CD4-positive, alpha-beta T cell (primary cell): Measurements from ENCODE around the gene HDAC7. TPM values are rescaled to one million over a fixed set of nuclear protein-coding genes. Genes with fewer than 3 reads are reported as not detected.

Experiments used
- ATAC-seq: fragments of 200-7000 bp; cut with Tn5 transposase; one replicate; pipeline ENCODE4 v1.10.0; 2022; ENCODE audit warnings: mild to moderate bottlenecking; ENCODE audit not compliant: poor library complexity
- CTCF ChIA-PET: fragments of 350-600 bp; sonication (Branson Sonifier 250); formaldehyde crosslinking; loops from one replicate; lab custom pipeline; 2021; ENCODE audit warnings: antibody characterized with exemption, inconsistent platforms; lab: Charles Lee
- POLR2A ChIA-PET: fragments of 350-600 bp; sonication (Branson Sonifier 250); formaldehyde crosslinking; loops from one replicate; lab custom pipeline; 2021; ENCODE audit warnings: antibody characterized with exemption, inconsistent platforms; lab: Charles Lee
- DNase-seq, 14 experiments: peaks; one replicate each; pipeline ENCODE4 v3.0.0-alpha.2; 2013 to 2020; ENCODE audit warnings: mixed read lengths in 2 of 14
- H3K27ac ChIP-seq, 2 donors: one replicate each; pipeline versions ENCODE4 v1.5.1 to v1.7.0; 2013; ENCODE audit warnings: low read length in 2 of 2, low read depth in 1 of 2, mild to moderate bottlenecking in 1 of 2
- H3K27me3 ChIP-seq, 2 experiments: 1 replicate in 1 of 2; 2 replicates in 1 of 2; pipeline versions ENCODE4 v1.6.1 to v1.7.0; 2013; ENCODE audit warnings: low read length in 2 of 2, control low read depth in 1 of 2, mild to moderate bottlenecking in 1 of 2, moderate library complexity in 1 of 2; ENCODE audit not compliant: insufficient read depth in 2 of 2, control insufficient read depth in 1 of 2
- H3K36me3 ChIP-seq: one replicate; pipeline ENCODE4 v1.6.1; 2013; ENCODE audit warnings: low read length, control low read depth; ENCODE audit not compliant: insufficient read depth
- H3K4me1 ChIP-seq: one replicate; pipeline ENCODE4 v1.6.1; 2013; ENCODE audit warnings: low read length, control low read depth; ENCODE audit not compliant: insufficient read depth
- H3K4me3 ChIP-seq: one replicate; pipeline ENCODE4 v1.5.1; 2013; ENCODE audit warnings: mild to moderate bottlenecking, low read length, moderate library complexity
- H3K9me3 ChIP-seq, 2 experiments: 1 replicate in 1 of 2; 2 replicates in 1 of 2; pipeline versions ENCODE4 v1.6.1 to v1.7.0; 2013; ENCODE audit warnings: low read length in 2 of 2, mild to moderate bottlenecking in 2 of 2, control low read depth in 1 of 2, moderate library complexity in 1 of 2; ENCODE audit not compliant: control insufficient read depth in 1 of 2, insufficient read depth in 1 of 2
- H3K27ac Mint-ChIP-seq: one replicate; pipeline ENCODE4 v1.8.0; 2020; ENCODE audit warnings: mixed read lengths
- H3K27me3 Mint-ChIP-seq: one replicate; pipeline ENCODE4 v1.8.0; 2021; ENCODE audit warnings: mixed read lengths
- H3K36me3 Mint-ChIP-seq: one replicate; pipeline ENCODE4 v1.8.0; 2021; ENCODE audit warnings: low read depth, mixed read lengths
- H3K4me1 Mint-ChIP-seq: one replicate; pipeline ENCODE4 v1.8.0; 2021; ENCODE audit warnings: low read depth, mixed read lengths
- H3K4me3 Mint-ChIP-seq: one replicate; pipeline ENCODE4 v1.8.0; 2020; ENCODE audit warnings: mild to moderate bottlenecking, mixed read lengths
- H3K9me3 Mint-ChIP-seq: one replicate; pipeline ENCODE4 v1.8.0; 2020; ENCODE audit warnings: mixed read lengths
- intact Hi-C, 2 experiments: fragments of 100-400 bp; cut with DNase I in 1 of 2; cut with micrococcal nuclease in 1 of 2; formaldehyde crosslinking; loops; one replicate each; pipeline versions ENCODE4 v1.15.1 to v1.9.0; 2023 to 2025; cut with DNase I, micrococcal nuclease
- total RNA-seq, 174 experiments: library from RNA in 2 of 174; stranded (reverse) in 2 of 174; gene quantifications; one replicate each; pipeline ENCODE4 v1.2.3 and lab custom pipeline; 2021 to 2026
- TF ChIP-seq, protein P1 (sequence below): fragments of 200-600 bp; IDR thresholded peaks from one replicate; pipeline ENCODE4 v1.8.0; 2022; ENCODE audit warnings: antibody characterized with exemption, mild to moderate bottlenecking

The HDAC7 gene
- total RNA-seq, 2 experiments from 2014 or later = 116 to 122 TPM

DNA sequence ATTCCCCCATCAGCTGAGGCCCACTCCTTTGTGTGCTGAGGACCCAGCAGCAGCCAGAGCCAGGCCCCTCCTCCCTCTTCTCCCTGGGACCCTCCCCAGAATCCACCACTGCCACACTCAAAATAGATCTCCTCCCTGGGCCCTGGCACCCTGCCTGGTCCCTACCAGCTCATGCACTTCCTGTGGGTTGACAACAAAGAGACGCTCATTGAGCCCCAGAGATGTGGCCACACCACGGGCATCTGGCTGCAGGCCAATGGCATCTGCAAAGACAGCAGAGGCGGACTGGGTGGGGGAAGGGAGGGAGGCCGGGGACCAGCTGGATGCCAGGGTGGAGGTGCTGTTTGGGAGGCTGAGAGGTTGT, 78.4 kb downstream of the HDAC7 start:
- no peaks in the 10 kb centered on the region for H3K36me3 Mint-ChIP-seq
- ATAC-seq = peak; percentile 68
- Histone ChIP-seq H3K4me1 (peaks cover 43% of the 10 kb centered on the region), H3K27me3 (no peaks in the 10 kb centered on the region), H3K4me3 (no peak overlapping the region), H3K27ac (no peak overlapping the region), H3K36me3 (no peaks in the 10 kb centered on the region), H3K9me3 (no peaks in the 10 kb centered on the region)
- TF ChIP-seq, protein P1, sequence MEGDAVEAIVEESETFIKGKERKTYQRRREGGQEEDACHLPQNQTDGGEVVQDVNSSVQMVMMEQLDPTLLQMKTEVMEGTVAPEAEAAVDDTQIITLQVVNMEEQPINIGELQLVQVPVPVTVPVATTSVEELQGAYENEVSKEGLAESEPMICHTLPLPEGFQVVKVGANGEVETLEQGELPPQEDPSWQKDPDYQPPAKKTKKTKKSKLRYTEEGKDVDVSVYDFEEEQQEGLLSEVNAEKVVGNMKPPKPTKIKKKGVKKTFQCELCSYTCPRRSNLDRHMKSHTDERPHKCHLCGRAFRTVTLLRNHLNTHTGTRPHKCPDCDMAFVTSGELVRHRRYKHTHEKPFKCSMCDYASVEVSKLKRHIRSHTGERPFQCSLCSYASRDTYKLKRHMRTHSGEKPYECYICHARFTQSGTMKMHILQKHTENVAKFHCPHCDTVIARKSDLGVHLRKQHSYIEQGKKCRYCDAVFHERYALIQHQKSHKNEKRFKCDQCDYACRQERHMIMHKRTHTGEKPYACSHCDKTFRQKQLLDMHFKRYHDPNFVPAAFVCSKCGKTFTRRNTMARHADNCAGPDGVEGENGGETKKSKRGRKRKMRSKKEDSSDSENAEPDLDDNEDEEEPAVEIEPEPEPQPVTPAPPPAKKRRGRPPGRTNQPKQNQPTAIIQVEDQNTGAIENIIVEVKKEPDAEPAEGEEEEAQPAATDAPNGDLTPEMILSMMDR = no peak
- intact Hi-C loops = loop anchor here in 1 of 2 experiments (5.0 kb wide), 1 partner anchor 206 kb away; no protein-coding TSS in a partner anchor
- peak; percentile 57 to 88 (median 71) for DNase-seq
- CTCF ChIA-PET = interaction anchor here (0.9 to 5.7 kb wide), 11 partner anchors 17 to 208 kb away, joined by 3 to 157 read pairs (median 7); partner anchors contain the start of genes RAPGEF3 and SLC48A1
- peak overlapping the region; percentile 66 for H3K27ac Mint-ChIP-seq
- peaks cover 42% of the 10 kb centered on the region for H3K4me1 Mint-ChIP-seq
- no peaks in the 10 kb centered on the region for H3K9me3 Mint-ChIP-seq
- H3K4me3 Mint-ChIP-seq = peak overlapping the region; percentile 57
- no peaks in the 10 kb centered on the region for H3K27me3 Mint-ChIP-seq
- POLR2A ChIA-PET = interaction anchor here (0.8 to 3.6 kb wide), 16 partner anchors 16 to 97 kb away, joined by 3 to 15 read pairs (median 4); partner anchors contain the start of genes HDAC7, RAPGEF3 and RPAP3

DNA sequence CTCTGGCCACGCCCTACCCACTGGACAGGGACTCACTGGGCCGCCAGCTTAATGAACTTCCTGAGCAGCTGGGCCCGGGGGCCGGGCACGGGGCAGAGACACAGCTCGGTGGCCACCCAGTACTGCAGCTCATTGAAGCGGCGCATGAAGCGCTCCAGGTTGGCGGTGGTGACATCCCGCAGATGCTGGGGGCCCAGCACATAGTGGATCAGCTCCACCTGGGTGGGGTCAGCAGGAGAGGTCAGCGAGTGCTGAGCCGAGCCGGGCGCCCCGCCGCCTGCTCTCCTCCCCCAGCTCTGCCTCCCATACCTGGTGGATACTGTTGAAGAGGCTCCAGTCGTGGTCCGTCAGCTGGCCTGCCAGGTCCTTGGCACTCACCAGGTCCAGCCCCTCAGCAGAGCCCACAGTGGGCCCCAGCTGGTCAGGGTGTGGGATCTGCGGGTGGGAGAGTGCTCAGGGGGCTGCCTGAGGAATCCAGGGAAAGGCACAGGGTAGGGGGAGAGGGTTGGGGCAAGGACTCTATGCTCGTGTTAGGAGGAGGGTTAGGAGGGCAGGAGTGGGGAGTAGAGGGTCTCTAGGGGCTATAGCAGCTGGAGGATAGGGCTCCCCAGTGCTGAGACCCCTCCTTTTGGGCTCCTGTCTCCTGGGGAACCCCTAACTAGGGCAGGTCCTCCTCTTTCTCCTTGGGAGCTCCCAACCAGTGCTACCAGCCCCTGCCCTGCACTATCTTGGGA, 78.9 kb downstream of the HDAC7 start:
- TF ChIP-seq, protein P1 = no peak
- Mint-ChIP-seq H3K36me3 (no peaks in the 10 kb centered on the region), H3K27me3 (no peaks in the 10 kb centered on the region), H3K4me1 (peaks cover 42% of the 10 kb centered on the region), H3K9me3 (no peaks in the 10 kb centered on the region), H3K4me3 (peak overlapping the region; percentile 57), H3K27ac (peak overlapping the region; percentile 66)
- no peak for ATAC-seq
- DNase-seq = peak in 3 of 14 experiments; percentile 14 to 36 (median 34)
- Histone ChIP-seq H3K27ac (no peak overlapping the region), H3K4me3 (peak overlapping the region; percentile 2), H3K9me3 (no peaks in the 10 kb centered on the region), H3K36me3 (no peaks in the 10 kb centered on the region), H3K27me3 (no peaks in the 10 kb centered on the region), H3K4me1 (peaks cover 45% of the 10 kb centered on the region)
- intact Hi-C loops = loop anchor here in 1 of 2 experiments (5.0 kb wide), 1 partner anchor 207 kb away; no protein-coding TSS in a partner anchor
- CTCF ChIA-PET = interaction anchor here (0.9 to 5.7 kb wide), 9 partner anchors 18 to 209 kb away, joined by 3 to 157 read pairs (median 10); partner anchors contain the start of genes RAPGEF3 and SLC48A1
- POLR2A ChIA-PET = interaction anchor here (0.7 to 3.6 kb wide), 15 partner anchors 16 to 102 kb away, joined by 3 to 15 read pairs (median 4); partner anchors contain the start of genes HDAC7, RAPGEF3 and RPAP3

DNA sequence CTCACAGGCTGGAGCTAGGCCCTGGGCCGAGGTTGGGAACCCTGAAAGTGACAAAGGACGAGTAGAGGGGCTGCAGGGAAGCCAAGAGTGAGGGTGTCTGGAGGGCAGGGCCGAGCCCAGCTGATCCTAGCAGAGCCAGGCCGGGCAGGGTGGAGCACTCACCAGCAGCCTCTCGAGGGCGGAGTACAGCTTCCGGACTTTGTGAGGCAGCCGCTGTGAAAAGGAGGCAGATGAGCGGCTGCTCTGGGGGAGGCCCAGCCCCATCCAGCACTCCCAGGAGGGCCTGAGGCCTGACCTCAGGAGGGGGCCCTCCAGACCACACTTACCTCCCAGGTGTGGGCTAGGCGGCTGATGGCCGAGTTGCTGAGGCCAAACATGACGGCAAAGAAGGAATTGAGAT, 79.7 kb downstream of the HDAC7 start:
- H3K36me3 Mint-ChIP-seq = no peaks in the 10 kb centered on the region
- H3K36me3 ChIP-seq = no peaks in the 10 kb centered on the region
- no peak overlapping the region for H3K4me3 Mint-ChIP-seq
- DNase-seq (no peak), ATAC-seq (no peak)
- CTCF ChIA-PET = interaction anchor here (5.5 to 5.7 kb wide), 2 partner anchors 30 to 99 kb away, joined by 86 to 157 read pairs; partner anchors contain the start of gene SLC48A1
- no peaks in the 10 kb centered on the region for H3K27me3 ChIP-seq
- H3K27ac ChIP-seq = no peak overlapping the region
- POLR2A ChIA-PET = interaction anchor here (1.9 to 2.0 kb wide), 3 partner anchors 17 to 98 kb away, joined by 7 to 8 read pairs (median 7); partner anchors contain the start of gene RAPGEF3
- TF ChIP-seq, protein P1 = no peak
- H3K4me1 ChIP-seq = peaks cover 45% of the 10 kb centered on the region
- peaks cover 42% of the 10 kb centered on the region for H3K4me1 Mint-ChIP-seq
- H3K27ac Mint-ChIP-seq = no peak overlapping the region
- intact Hi-C loops = loop anchor here in 1 of 2 experiments (5.0 kb wide), 1 partner anchor 207 kb away; no protein-coding TSS in a partner anchor
- no peak overlapping the region for H3K4me3 ChIP-seq
- H3K9me3 Mint-ChIP-seq = no peaks in the 10 kb centered on the region
- no peaks in the 10 kb centered on the region for H3K27me3 Mint-ChIP-seq
- no peaks in the 10 kb centered on the region for H3K9me3 ChIP-seq
